ENCODE data around the gene SAMD7. TPM values are rescaled to one million over a fixed set of nuclear protein-coding genes. Genes with fewer than 3 reads are reported as not detected.

The SAMD7 gene
- total RNA-seq, 1 experiment from 2014 or later, result not detected

DNA sequence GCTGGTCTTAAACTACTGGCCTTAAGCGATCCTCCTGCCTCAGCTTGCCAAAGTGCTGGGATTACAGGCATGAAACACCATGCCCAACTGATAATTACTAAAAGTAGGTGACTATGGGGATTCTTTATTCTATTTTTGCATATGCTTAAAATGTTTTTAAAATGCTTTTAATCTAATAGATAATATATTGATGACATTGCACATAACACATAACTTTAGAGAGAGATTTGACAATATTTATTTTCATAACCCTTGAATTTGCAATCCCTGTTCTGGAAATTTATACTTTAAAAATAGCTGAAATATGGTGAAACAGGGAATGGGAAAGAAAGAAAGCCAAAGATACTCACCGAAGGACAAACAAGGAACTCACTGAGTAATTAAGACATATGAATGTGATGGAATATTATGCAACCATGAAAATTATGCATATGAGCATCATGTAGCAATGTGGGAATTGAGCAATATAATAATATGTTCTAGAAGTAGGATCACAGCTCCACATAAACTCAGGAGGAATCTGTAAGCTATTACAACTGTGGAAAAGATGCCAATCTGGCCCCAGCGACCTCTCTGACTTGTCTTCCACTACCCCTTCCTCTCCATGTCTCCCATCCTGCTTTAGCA is 43.7 kb upstream of the SAMD7 start (continued):
- TF ChIP-seq AFF4 (CRISPR knock-in tag; IDR thresholded peaks at IDR 0.05; ENCODE audit: borderline replicate concordance) (no peak), STAT6 (CRISPR knock-in tag; conservative IDR thresholded peaks at IDR 0.05; ENCODE audit: low read depth) (no peak), ZNF219 (CRISPR knock-in tag; IDR thresholded peaks at IDR 0.05; ENCODE audit: borderline replicate concordance) (no peak), KAT7 (CRISPR knock-in tag; IDR thresholded peaks at IDR 0.05; ENCODE audit: borderline replicate concordance) (no peak), FOXP1 (CRISPR knock-in tag; IDR thresholded peaks at IDR 0.05; ENCODE audit: borderline replicate concordance) (no peak), NFE2L1 (CRISPR knock-in tag; IDR thresholded peaks at IDR 0.05) (no peak), OVOL2 (CRISPR knock-in tag; IDR thresholded peaks at IDR 0.05; ENCODE audit: borderline replicate concordance) (no peak), NFYB (CRISPR knock-in tag; conservative IDR thresholded peaks at IDR 0.05; ENCODE audit: low read depth) (no peak), PREB (CRISPR knock-in tag; IDR thresholded peaks at IDR 0.05; ENCODE audit: borderline replicate concordance) (no peak), NR2C2 (CRISPR knock-in tag; IDR thresholded peaks at IDR 0.05) (no peak)

GRCh38 chr3:169868369-169868768 is 43.0 kb upstream of the SAMD7 start:
- ChIA-PET CTCF (no interaction called here), POLR2A (no interaction called here)
- no peaks in the 10 kb centered on the region for H3K27me3 Mint-ChIP-seq (ENCODE audit: low read depth)
- H3K36me3 Mint-ChIP-seq, result no peaks in the 10 kb centered on the region
- no peaks in the 10 kb centered on the region for H3K9me3 Mint-ChIP-seq
- H3K27ac Mint-ChIP-seq, result no peak overlapping the region
- no peak overlapping the region for H3K4me3 Mint-ChIP-seq
- ATAC-seq (no peak), DNase-seq (ENCODE audit: low spot score) (no peak)
- peaks cover 12% of the 10 kb centered on the region for H3K4me1 Mint-ChIP-seq
- TF ChIP-seq CREM (CRISPR knock-in tag; IDR thresholded peaks at IDR 0.05) (no peak), GRHL2 (CRISPR knock-in tag; IDR thresholded peaks at IDR 0.05; ENCODE audit: insufficient replicate concordance, severe bottlenecking) (no peak), ELF4 (CRISPR knock-in tag; IDR thresholded peaks at IDR 0.05; ENCODE audit: low read depth) (no peak), NR1H2 (CRISPR knock-in tag; IDR thresholded peaks at IDR 0.05) (no peak), ZNF396 (CRISPR knock-in tag; IDR thresholded peaks at IDR 0.05; ENCODE audit: borderline replicate concordance) (no peak), TEAD4 (CRISPR knock-in tag; IDR thresholded peaks at IDR 0.05) (no peak), TCF7 (CRISPR knock-in tag; IDR thresholded peaks at IDR 0.05; ENCODE audit: low read depth) (no peak), ZBTB43 (CRISPR knock-in tag; IDR thresholded peaks at IDR 0.05) (no peak), ZNF532 (CRISPR knock-in tag; IDR thresholded peaks at IDR 0.05; ENCODE audit: borderline replicate concordance) (no peak)
- TF ChIP-seq, protein P1, sequence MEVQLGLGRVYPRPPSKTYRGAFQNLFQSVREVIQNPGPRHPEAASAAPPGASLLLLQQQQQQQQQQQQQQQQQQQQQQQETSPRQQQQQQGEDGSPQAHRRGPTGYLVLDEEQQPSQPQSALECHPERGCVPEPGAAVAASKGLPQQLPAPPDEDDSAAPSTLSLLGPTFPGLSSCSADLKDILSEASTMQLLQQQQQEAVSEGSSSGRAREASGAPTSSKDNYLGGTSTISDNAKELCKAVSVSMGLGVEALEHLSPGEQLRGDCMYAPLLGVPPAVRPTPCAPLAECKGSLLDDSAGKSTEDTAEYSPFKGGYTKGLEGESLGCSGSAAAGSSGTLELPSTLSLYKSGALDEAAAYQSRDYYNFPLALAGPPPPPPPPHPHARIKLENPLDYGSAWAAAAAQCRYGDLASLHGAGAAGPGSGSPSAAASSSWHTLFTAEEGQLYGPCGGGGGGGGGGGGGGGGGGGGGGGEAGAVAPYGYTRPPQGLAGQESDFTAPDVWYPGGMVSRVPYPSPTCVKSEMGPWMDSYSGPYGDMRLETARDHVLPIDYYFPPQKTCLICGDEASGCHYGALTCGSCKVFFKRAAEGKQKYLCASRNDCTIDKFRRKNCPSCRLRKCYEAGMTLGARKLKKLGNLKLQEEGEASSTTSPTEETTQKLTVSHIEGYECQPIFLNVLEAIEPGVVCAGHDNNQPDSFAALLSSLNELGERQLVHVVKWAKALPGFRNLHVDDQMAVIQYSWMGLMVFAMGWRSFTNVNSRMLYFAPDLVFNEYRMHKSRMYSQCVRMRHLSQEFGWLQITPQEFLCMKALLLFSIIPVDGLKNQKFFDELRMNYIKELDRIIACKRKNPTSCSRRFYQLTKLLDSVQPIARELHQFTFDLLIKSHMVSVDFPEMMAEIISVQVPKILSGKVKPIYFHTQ (CRISPR knock-in tag; IDR thresholded peaks at IDR 0.05), result no peak

Measured in WTC11 (cell line).